T-helper 1 cell (primary cell): ENCODE data around the gene ATP5IF1.

ENCODE experiments used
- DNase-seq, 5 donors: peaks; one replicate each; pipeline ENCODE4 v3.0.0-alpha.2; 2012 to 2020

ATP5IF1 gene

GRCh38 chr1:28267633-28268032 is 31.7 kb downstream of the ATP5IF1 start:
- DNase-seq: no peak

GRCh38 chr1:28269529-28269928 is 33.6 kb downstream of the ATP5IF1 start:
- no peak for DNase-seq

DNA sequence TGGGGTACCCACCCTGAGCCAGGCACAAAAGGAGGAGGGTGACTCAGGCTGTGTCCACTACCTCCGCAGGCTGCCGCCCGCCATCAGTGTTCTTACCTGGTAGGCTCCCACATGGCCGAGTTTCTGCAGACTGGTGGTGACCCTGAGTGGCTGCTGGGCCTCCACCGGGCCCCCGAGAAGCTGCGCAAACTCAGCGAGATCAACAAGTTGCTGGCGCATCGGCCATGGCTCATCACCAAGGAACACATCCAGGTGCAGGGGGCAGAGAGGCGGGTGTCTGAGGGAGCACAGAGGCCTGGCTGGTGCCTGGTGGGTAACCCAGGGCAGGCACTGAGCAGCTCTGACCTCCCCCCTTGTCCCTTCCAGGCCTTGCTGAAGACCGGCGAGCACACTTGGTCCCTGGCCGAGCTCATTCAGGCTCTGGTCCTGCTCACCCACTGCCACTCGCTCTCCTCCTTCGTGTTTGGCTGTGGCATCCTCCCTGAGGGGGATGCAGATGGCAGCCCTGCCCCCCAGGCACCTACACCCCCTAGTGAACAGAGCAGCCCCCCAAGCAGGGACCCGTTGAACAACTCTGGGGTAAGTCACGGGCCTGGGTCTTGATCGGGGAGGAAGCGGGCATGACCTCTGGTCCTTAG is 36.4 kb downstream of the ATP5IF1 start:
- DNase-seq: no peak

GRCh38 chr1:28273216-28273860 is 37.4 kb downstream of the ATP5IF1 start:
- no peak for DNase-seq

DNA sequence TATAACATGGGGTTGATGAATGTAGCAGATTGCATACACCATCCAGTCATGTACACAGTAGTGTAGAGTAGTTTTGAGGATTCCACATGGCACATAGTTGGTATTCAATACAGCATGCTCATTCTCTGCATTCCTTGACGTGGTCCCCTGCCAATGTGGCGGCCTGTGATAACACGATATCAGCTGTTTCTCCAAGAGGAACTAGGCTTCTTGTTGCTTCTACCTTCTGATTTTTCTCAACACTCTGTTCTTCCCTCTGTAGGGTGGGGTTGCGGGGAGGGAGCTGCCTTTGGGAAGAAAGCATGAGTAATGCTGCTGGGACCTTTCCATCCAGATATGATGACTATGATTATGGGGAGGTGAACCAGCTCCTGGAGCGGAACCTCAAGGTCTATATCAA is 42.8 kb downstream of the ATP5IF1 start:
- no peak for DNase-seq

DNA sequence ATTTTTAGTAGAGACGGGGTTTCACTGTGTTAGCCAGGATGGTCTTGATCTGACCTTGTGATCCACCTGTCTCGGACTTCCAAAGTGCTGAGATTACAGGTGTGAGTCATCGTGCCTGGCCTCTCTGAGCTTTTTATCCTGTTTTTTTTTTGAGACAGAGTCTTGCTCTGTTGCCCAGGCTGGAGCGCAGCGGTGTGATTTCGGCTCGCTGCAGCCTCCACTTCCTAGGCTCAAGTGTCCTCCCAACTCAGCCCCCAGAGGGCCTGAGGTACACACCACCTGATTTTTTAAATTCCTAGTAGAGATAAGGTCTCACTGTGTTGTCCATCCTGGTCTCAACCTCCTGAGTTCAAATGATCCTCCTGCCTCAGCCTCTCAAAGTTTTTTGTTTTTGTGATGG is 43.8 kb downstream of the ATP5IF1 start:
- DNase-seq: no peak

- DNase-seq: no peak
Measured at GRCh38 chr1:28280501-28280900, 44.6 kb downstream of the ATP5IF1 start.

DNA sequence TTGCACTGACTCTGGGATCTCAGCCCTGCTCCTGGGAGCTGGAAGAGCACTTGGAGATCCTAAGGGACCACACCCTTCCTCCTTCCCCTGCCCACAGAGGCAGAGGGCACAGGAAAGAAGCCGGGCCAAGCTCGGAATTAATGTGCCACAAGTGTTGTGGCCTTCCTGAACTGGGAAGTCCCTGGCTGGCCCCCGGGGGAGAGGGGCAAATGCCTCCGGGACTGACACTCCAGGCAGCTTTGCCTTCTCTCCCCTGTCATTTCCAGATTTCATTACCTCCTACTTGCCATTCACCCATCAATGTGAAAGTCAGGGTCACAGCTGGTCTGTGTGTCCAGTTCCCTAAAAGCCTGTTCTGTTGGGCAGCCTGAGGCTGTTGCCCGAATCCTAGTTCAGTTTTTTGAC is 45.1 kb downstream of the ATP5IF1 start:
- no peak for DNase-seq

GRCh38 chr1:28281608-28282425 is 45.9 kb downstream of the ATP5IF1 start:
- no peak for DNase-seq

- DNase-seq: no peak
Measured at GRCh38 chr1:28282426-28283407, 46.8 kb downstream of the ATP5IF1 start.

DNA sequence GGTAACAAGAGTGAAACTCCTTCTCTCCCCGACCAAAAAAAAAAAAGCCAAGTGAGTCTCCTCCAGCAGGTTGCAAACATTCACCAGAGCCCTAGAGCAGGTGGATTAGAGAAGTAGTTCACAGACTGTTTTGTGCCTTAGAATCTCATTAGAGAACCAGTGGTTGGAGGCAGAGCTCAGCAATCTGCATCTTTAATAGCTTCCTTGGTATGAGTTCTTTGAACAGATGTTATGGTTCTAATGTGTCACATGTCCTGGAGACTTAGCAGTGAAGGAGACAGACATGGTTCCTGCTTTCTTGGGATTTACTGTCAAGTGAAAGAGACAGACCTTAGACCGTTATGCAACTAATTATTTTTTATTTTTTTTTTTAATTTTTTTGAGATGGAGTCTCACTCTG is 50.2 kb downstream of the ATP5IF1 start:
- no peak for DNase-seq
